Measurements from ENCODE around the gene LRRC32. TPM values are rescaled to one million over a fixed set of nuclear protein-coding genes. Genes with fewer than 3 reads are reported as not detected.

The LRRC32 gene
- total and polyA plus RNA-seq, 10 of the 15 experiments (the other 5 are each of a cell fraction or from before 2014, with no cell fraction given) = 0.56 to 20.8 (median 7.4) TPM

DNA sequence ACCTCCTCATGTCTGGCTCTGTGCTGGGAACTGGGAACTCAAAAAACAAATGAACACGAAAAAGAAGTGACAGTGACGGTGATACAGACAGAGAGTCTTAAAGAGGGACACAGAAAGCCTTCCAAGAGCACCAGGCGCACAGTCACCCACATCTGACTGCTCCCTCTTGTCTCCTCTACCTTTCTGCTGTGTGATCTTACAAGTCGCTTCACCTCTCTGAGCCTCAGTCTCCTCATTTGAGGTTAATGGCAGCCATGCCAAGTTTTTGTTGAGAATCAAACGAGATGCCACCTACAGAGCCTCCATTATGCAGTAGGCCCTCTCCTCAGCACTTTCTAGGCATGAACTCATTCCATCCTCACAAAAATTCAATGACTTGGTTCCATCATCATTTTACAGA is 3.7 kb downstream of the LRRC32 start:
- Histone ChIP-seq H3K9ac (ENCODE audit: control insufficient read depth, insufficient read depth, low read length) (no peak overlapping the region), H3K27ac (ENCODE audit: control insufficient read depth, insufficient read depth) (no peak overlapping the region), H3K79me2 (ENCODE audit: control insufficient read depth, insufficient read depth, low read length) (no peaks in the 10 kb centered on the region), H3K27me3 (replicated peaks in 1 of 2; ENCODE audit: control insufficient read depth in 2 of 2, insufficient read depth in 2 of 2, low read length in 1 of 2) (peaks cover 1 to 8% of the 10 kb centered on the region in 2 experiments; a peak in 2 of 4 replicates), H3K4me3 (0 out of 2 replicates have a peak overlapping the region, but pooled peaks have one; percentile 32), H4K20me1 (ENCODE audit: control insufficient read depth, insufficient read depth) (no peaks in the 10 kb centered on the region), H3K9me3 (replicated peaks; ENCODE audit: control insufficient read depth, insufficient read depth, low read length) (no peaks in the 10 kb centered on the region), H3K4me2 (ENCODE audit: control insufficient read depth, insufficient read depth) (peak overlapping the region; percentile 45), H3K36me3 (ENCODE audit: control insufficient read depth in 2 of 2, insufficient read depth in 2 of 2, low read length in 1 of 2) (no peaks in the 10 kb centered on the region), H2AFZ (ENCODE audit: control insufficient read depth, low read depth, low read length) (no peak overlapping the region; the same call in 1 of the 2 replicates), H3K4me1 (ENCODE audit: control insufficient read depth, insufficient read depth, low read length) (peaks cover 52% of the 10 kb centered on the region)
- ATAC-seq = no peak; the same call in 2 of the 3 replicates
- FAIRE-seq = no peak
- in situ Hi-C loops (cut with MboI) (no loop called here), intact Hi-C loops (cut with micrococcal nuclease; ENCODE audit: unreplicated experiment) (no loop called here)
- ChIA-PET CTCF (interaction anchor here (1.2 to 8.6 kb wide), 4 partner anchors 13 to 68 kb away, joined by 5 to 70 read pairs (median 10); no protein-coding TSS in a partner anchor), RAD21 (ENCODE audit: unreplicated experiment) (interaction anchor here (1.0 to 14.5 kb wide), 4 partner anchors 9 to 76 kb away, joined by 3 to 187 read pairs (median 74); no protein-coding TSS in a partner anchor), SMC1A (ENCODE audit: uncharacterized antibody, unreplicated experiment) (interaction anchor here (1.1 to 4.8 kb wide), 4 partner anchors 10 to 68 kb away, joined by 3 to 21 read pairs (median 6); no protein-coding TSS in a partner anchor), POLR2A (interaction anchor here (1.1 to 7.5 kb wide), 2 partner anchors 29 to 37 kb away, joined by 6 to 33 read pairs; no protein-coding TSS in a partner anchor)
- BruUV-seq (replicated peaks) = TSS peak; percentile 93
- TF ChIP-seq NFXL1 (IDR thresholded peaks at IDR 0.05; ENCODE audit: borderline replicate concordance) (no peak), CTCF (IDR thresholded peaks at IDR 0.05 in 2 of 3, conservative IDR thresholded peaks at IDR 0.05 in 1 of 3; ENCODE audit: control insufficient read depth in 2 of 3, extremely low read depth in 1 of 3, insufficient read depth in 1 of 3, low read depth in 3 of 3, low read length in 3 of 3) (no peak), PAX5 (IDR thresholded peaks at IDR 0.05; ENCODE audit: borderline replicate concordance, low read depth, low read length) (no peak), POLR2AphosphoS5 (IDR thresholded peaks at IDR 0.05; ENCODE audit: low read length) (no peak), TCF7 (IDR thresholded peaks at IDR 0.05; ENCODE audit: borderline replicate concordance) (no peak), ETV6 (conservative IDR thresholded peaks at IDR 0.05 in 1 of 2, IDR thresholded peaks at IDR 0.05 in 1 of 2; ENCODE audit: borderline replicate concordance in 1 of 2, low read depth in 1 of 2) (no peak), RB1 (IDR thresholded peaks at IDR 0.05; ENCODE audit: borderline replicate concordance) (no peak), ZSCAN29 (IDR thresholded peaks at IDR 0.05) (no peak), TAF1 (IDR thresholded peaks at IDR 0.05; ENCODE audit: borderline replicate concordance, low read depth, low read length) (no peak), KDM1A (IDR thresholded peaks at IDR 0.05; ENCODE audit: borderline replicate concordance) (no peak), ASH2L (IDR thresholded peaks at IDR 0.05; ENCODE audit: borderline replicate concordance, low read depth) (no peak), SREBF1 (IDR thresholded peaks at IDR 0.05; ENCODE audit: low read length) (no peak)
- TF ChIP-seq, protein P1, sequence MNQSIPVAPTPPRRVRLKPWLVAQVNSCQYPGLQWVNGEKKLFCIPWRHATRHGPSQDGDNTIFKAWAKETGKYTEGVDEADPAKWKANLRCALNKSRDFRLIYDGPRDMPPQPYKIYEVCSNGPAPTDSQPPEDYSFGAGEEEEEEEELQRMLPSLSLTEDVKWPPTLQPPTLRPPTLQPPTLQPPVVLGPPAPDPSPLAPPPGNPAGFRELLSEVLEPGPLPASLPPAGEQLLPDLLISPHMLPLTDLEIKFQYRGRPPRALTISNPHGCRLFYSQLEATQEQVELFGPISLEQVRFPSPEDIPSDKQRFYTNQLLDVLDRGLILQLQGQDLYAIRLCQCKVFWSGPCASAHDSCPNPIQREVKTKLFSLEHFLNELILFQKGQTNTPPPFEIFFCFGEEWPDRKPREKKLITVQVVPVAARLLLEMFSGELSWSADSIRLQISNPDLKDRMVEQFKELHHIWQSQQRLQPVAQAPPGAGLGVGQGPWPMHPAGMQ (IDR thresholded peaks at IDR 0.05; ENCODE audit: borderline replicate concordance) = no peak
- TF ChIP-seq, protein P2, sequence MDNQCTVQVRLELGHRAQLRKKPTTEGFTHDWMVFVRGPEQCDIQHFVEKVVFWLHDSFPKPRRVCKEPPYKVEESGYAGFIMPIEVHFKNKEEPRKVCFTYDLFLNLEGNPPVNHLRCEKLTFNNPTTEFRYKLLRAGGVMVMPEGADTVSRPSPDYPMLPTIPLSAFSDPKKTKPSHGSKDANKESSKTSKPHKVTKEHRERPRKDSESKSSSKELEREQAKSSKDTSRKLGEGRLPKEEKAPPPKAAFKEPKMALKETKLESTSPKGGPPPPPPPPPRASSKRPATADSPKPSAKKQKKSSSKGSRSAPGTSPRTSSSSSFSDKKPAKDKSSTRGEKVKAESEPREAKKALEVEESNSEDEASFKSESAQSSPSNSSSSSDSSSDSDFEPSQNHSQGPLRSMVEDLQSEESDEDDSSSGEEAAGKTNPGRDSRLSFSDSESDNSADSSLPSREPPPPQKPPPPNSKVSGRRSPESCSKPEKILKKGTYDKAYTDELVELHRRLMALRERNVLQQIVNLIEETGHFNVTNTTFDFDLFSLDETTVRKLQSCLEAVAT (IDR thresholded peaks at IDR 0.05) = no peak
- 61% methylated on average over 5 of the region's 5 CpGs for WGBS (ENCODE audit: insufficient coverage, insufficient replicate concordance, low lambda C conversion rate, missing lambda C conversion rate)
- no peak for DNase-seq (ENCODE audit: low read depth, low spot score)
